Cardiac fibroblast (primary cell): ENCODE results near the gene PI4K2A.

ENCODE experiments used
- DNase-seq, 2 donors: peaks; one replicate each; pipeline versions ENCODE4 v3.0.0 to v3.0.0-alpha.2; 2010; ENCODE audit warnings: low read depth in 2 of 2
- H3K4me3 ChIP-seq, 2 donors: replicated peaks in 1 of 2; 1 replicate in 1 of 2; 2 replicates in 1 of 2; pipeline ENCODE4 v1.5.1; 2011; ENCODE audit warnings: low read depth in 2 of 2, low read length in 2 of 2, mild to moderate bottlenecking in 2 of 2, moderate library complexity in 1 of 2
- CTCF ChIP-seq: IDR thresholded peaks from one replicate; pipeline ENCODE4 v1.5.1; 2011; ENCODE audit warnings: low read depth, mild to moderate bottlenecking, low read length, inconsistent platforms

PI4K2A gene

GRCh38 chr10:97705006-97705670 lies 64.7 kb downstream of the PI4K2A start:
- H3K4me3 ChIP-seq = no peak overlapping the region
- no peak for DNase-seq
- TF ChIP-seq CTCF = no peak

GRCh38 chr10:97707134-97707861 lies 66.8 kb downstream of the PI4K2A start:
- no peak for DNase-seq
- H3K4me3 ChIP-seq = no peak overlapping the region
- TF ChIP-seq CTCF = no peak

- DNase-seq = no peak
- no peak overlapping the region for H3K4me3 ChIP-seq
- TF ChIP-seq CTCF = no peak
Observed at GRCh38 chr10:97708167-97708566, 67.7 kb downstream of the PI4K2A start.

- DNase-seq = peak; percentile 88 to 92
Observed at GRCh38 chr10:97708976-97709946, 68.8 kb downstream of the PI4K2A start.

GRCh38 chr10:97711640-97712572 lies 71.4 kb downstream of the PI4K2A start:
- DNase-seq = no peak
- H3K4me3 ChIP-seq = no peak overlapping the region
- no peak for TF ChIP-seq CTCF

More at GRCh38 chr10:97708976-97709946, 68.8 kb downstream of the PI4K2A start:
- no peak overlapping the region for H3K4me3 ChIP-seq
- peak; percentile 76 for TF ChIP-seq CTCF

GRCh38 chr10:97713339-97713825 lies 72.9 kb downstream of the PI4K2A start, which contains the start of gene MARVELD1:
TSS of gene MARVELD1 (plus strand) at chr10:97713730. CDS start at chr10:97713877, 147 bp downstream.
- H3K4me3 ChIP-seq = peak within 1 kb of the TSS; percentile 81 to 84
- no peak for TF ChIP-seq CTCF
- DNase-seq = peak; percentile 78 to 91
